MM.1S (cell line): ENCODE data around the gene CACFD1.

Experiments
- DNase-seq: peaks from one replicate; pipeline ENCODE4 v3.0.0-alpha.2; 2015
- H2AFZ ChIP-seq: fragments of 300-600 bp; sonication (generic); 2 replicates; pipeline ENCODE4 v1.6.0; 2016; ENCODE audit warnings: antibody characterized with exemption, low read length
- H3F3A ChIP-seq: fragments of 300-600 bp; sonication (generic); 2 replicates; pipeline ENCODE4 v1.6.1; 2016; ENCODE audit warnings: mild to moderate bottlenecking, antibody characterized with exemption, low read length, moderate library complexity, mixed read lengths; ENCODE audit not compliant: insufficient read depth
- H3K27ac ChIP-seq: fragments of 300-600 bp; sonication (generic); 2 replicates; pipeline ENCODE4 v1.5.1; 2016; ENCODE audit warnings: mild to moderate bottlenecking, low read length
- H3K27me3 ChIP-seq: fragments of 300-600 bp; sonication (generic); replicated peaks from 2 replicates; pipeline ENCODE4 v1.6.0; 2016; ENCODE audit warnings: low read length; ENCODE audit not compliant: insufficient read depth
- H3K36me3 ChIP-seq: fragments of 300-600 bp; sonication (generic); replicated peaks from 2 replicates; pipeline ENCODE4 v1.6.1; 2016; ENCODE audit warnings: mild to moderate bottlenecking, low read length, mixed read lengths; ENCODE audit not compliant: insufficient read depth
- H3K4me1 ChIP-seq: fragments of 300-600 bp; sonication (generic); 2 replicates; pipeline ENCODE4 v1.6.1; 2016; ENCODE audit warnings: low read length, mixed read lengths
- H3K4me2 ChIP-seq: fragments of 300-600 bp; sonication (generic); 2 replicates; pipeline ENCODE4 v1.6.0; 2016; ENCODE audit warnings: low read depth, low read length
- H3K4me3 ChIP-seq: fragments of 300-600 bp; sonication (generic); 2 replicates; pipeline ENCODE4 v1.5.1; 2016; ENCODE audit warnings: low read length, mixed read lengths
- H3K79me2 ChIP-seq: fragments of 300-600 bp; sonication (generic); 2 replicates; pipeline ENCODE4 v1.6.1; 2016; ENCODE audit warnings: mixed run types, low read length, mixed read lengths
- H3K9ac ChIP-seq: fragments of 300-600 bp; sonication (generic); 2 replicates; pipeline ENCODE4 v1.6.1; 2016; ENCODE audit warnings: low read length, mixed read lengths
- H3K9me2 ChIP-seq: fragments of 300-600 bp; sonication (generic); replicated peaks from 2 replicates; pipeline ENCODE4 v1.6.1; 2016; ENCODE audit warnings: mild to moderate bottlenecking, low read length, mixed read lengths; ENCODE audit not compliant: insufficient read depth
- H3K9me3 ChIP-seq: fragments of 300-600 bp; sonication (generic); replicated peaks from 2 replicates; pipeline ENCODE4 v1.6.1; 2016; ENCODE audit warnings: mild to moderate bottlenecking, low read length, mixed read lengths; ENCODE audit not compliant: insufficient read depth
- H4K20me1 ChIP-seq: fragments of 300-600 bp; sonication (generic); 2 replicates; pipeline ENCODE4 v1.6.1; 2016; ENCODE audit warnings: mild to moderate bottlenecking, low read length, moderate library complexity, mixed read lengths; ENCODE audit not compliant: insufficient read depth
- CTCF ChIP-seq: fragments of 300-600 bp; sonication (generic); IDR thresholded peaks from 2 replicates; pipeline ENCODE4 v1.5.1; 2016; ENCODE audit warnings: antibody characterized with exemption, low read length, mixed read lengths
- EZH2 ChIP-seq: fragments of 300-600 bp; sonication (generic); optimal IDR thresholded peaks from 2 replicates; pipeline ENCODE3; 2017; ENCODE audit warnings: low read depth, mild to moderate bottlenecking, antibody characterized with exemption, low read length, mixed read lengths
- EZH2phosphoT487 ChIP-seq: fragments of 300-600 bp; sonication (generic); IDR thresholded peaks from 2 replicates; pipeline ENCODE4 v1.6.1; 2018; ENCODE audit warnings: antibody characterized with exemption, low read length

Gene CACFD1

GRCh38 chr9:133476036-133476931 is 16.5 kb downstream of the CACFD1 start:
- Histone ChIP-seq H4K20me1 (no peaks in the 10 kb centered on the region), H3K27me3 (peaks cover 18% of the 10 kb centered on the region), H3K4me1 (peaks cover 11% of the 10 kb centered on the region), H3K27ac (no peak overlapping the region), H3K9me3 (no peaks in the 10 kb centered on the region), H3K79me2 (no peaks in the 10 kb centered on the region), H3K4me3 (no peak overlapping the region), H2AFZ (no peak overlapping the region), H3K9ac (no peak overlapping the region), H3K4me2 (no peak overlapping the region), H3F3A (no peaks in the 10 kb centered on the region), H3K9me2 (no peaks in the 10 kb centered on the region), H3K36me3 (no peaks in the 10 kb centered on the region)
- TF ChIP-seq EZH2 = no peak
- no peak for TF ChIP-seq EZH2phosphoT487
- TF ChIP-seq CTCF = no peak
- DNase-seq = no peak

- no peak for DNase-seq
- TF ChIP-seq EZH2phosphoT487 = no peak
- no peak for TF ChIP-seq CTCF
- no peak for TF ChIP-seq EZH2
- no peaks in the 10 kb centered on the region for H3K79me2 ChIP-seq
- H3K27me3 ChIP-seq = peaks cover 23% of the 10 kb centered on the region
- H3K9me3 ChIP-seq = no peaks in the 10 kb centered on the region
- no peaks in the 10 kb centered on the region for H3F3A ChIP-seq
- no peak overlapping the region for H3K9ac ChIP-seq
- peaks cover 11% of the 10 kb centered on the region for H3K4me1 ChIP-seq
- no peaks in the 10 kb centered on the region for H3K36me3 ChIP-seq
- no peaks in the 10 kb centered on the region for H4K20me1 ChIP-seq
- no peaks in the 10 kb centered on the region for H3K9me2 ChIP-seq
- no peak overlapping the region for H3K4me2 ChIP-seq
- H3K4me3 ChIP-seq = no peak overlapping the region
- no peak overlapping the region for H3K27ac ChIP-seq
- H2AFZ ChIP-seq = no peak overlapping the region
These were observed 17.2 kb downstream of the CACFD1 start for GRCh38 chr9:133476941-133477340.

GRCh38 chr9:133477461-133477860 is 17.7 kb downstream of the CACFD1 start:
- no peaks in the 10 kb centered on the region for H3K9me3 ChIP-seq
- H3K4me3 ChIP-seq = no peak overlapping the region
- DNase-seq = no peak
- peaks cover 11% of the 10 kb centered on the region for H3K4me1 ChIP-seq
- H3K36me3 ChIP-seq = no peaks in the 10 kb centered on the region
- no peaks in the 10 kb centered on the region for H3K79me2 ChIP-seq
- no peak overlapping the region for H2AFZ ChIP-seq
- no peak overlapping the region for H3K4me2 ChIP-seq
- H3F3A ChIP-seq = no peaks in the 10 kb centered on the region
- TF ChIP-seq EZH2 (no peak), EZH2phosphoT487 (no peak), CTCF (no peak)
- H4K20me1 ChIP-seq = no peaks in the 10 kb centered on the region
- no peaks in the 10 kb centered on the region for H3K9me2 ChIP-seq
- H3K27me3 ChIP-seq = peaks cover 27% of the 10 kb centered on the region
- H3K27ac ChIP-seq = no peak overlapping the region
- no peak overlapping the region for H3K9ac ChIP-seq
